ENCODE data around the gene RBM14. TPM values are rescaled to one million over a fixed set of nuclear protein-coding genes. Genes with fewer than 3 reads are reported as not detected.
A peak's percentile ranks its signal among the peaks of the same experiment; 100 is the strongest.

Gene RBM14
- total and polyA plus RNA-seq, 9 of the 15 experiments (the other 6 are each of a cell fraction or from before 2014, with no cell fraction given) = 5.5 to 131 (median 42.6) TPM

- Histone ChIP-seq H3K4me2 (ENCODE audit: insufficient read depth, low read length) (peak overlapping the region; percentile 3; the same call in 1 of the 2 replicates), H3K9me1 (ENCODE audit: control insufficient read depth, insufficient read depth, low read length) (no peaks in the 10 kb centered on the region), H3K9me3 (replicated peaks; ENCODE audit: control insufficient read depth, insufficient read depth, low read depth, low read length) (no peaks in the 10 kb centered on the region), H3K79me2 (ENCODE audit: control insufficient read depth, insufficient read depth, low read length) (peaks cover 46% of the 10 kb centered on the region), H4K20me1 (replicated peaks; ENCODE audit: control insufficient read depth, insufficient read depth, low read length) (peaks cover 4% of the 10 kb centered on the region; the same call in 1 of the 2 replicates), H3K36me3 (ENCODE audit: control insufficient read depth, insufficient read depth, low read length) (peaks cover 55% of the 10 kb centered on the region; the same call in 2 of the 3 replicates), H3K4me1 (replicated peaks in 1 of 2; ENCODE audit: control insufficient read depth in 2 of 2, insufficient read depth in 2 of 2, low read length in 2 of 2) (peaks cover 0 to 7% of the 10 kb centered on the region in 2 experiments; a peak in 3 of 5 replicates), H2AFZ (ENCODE audit: low read depth, low read length) (no peak overlapping the region), H3K9ac (ENCODE audit: insufficient read depth in 1 of 2, low read depth in 2 of 2, low read length in 2 of 2) (no peak overlapping the region), H3K27me3 (ENCODE audit: control insufficient read depth in 2 of 2, insufficient read depth in 2 of 2, low read length in 2 of 2) (no peaks in the 10 kb centered on the region), H3K4me3 (no peak overlapping the region), H3K27ac (ENCODE audit: extremely low read depth, low read depth, low read length) (peak overlapping the region; percentile 26; the same call in 1 of the 3 replicates)
- FAIRE-seq (peak; percentile 76), DNase-seq (ENCODE audit: extremely low read depth in 1 of 4, low spot score in 3 of 4) (peak in 1 of 4 experiments; percentile 49), ATAC-seq (peak; percentile 74)
- no TSS peak for BruUV-seq (replicated peaks)
- WGBS (ENCODE audit: insufficient coverage, low coverage, missing lambda C conversion rate) = 0% methylated on average over 2 of the region's 2 CpGs
- ChIA-PET CTCF (ENCODE audit: low intra/inter-chr PET ratio) (no interaction called here), POLR2A (interaction anchor here (0.9 to 7.8 kb wide), 6 partner anchors 8 to 39 kb away, joined by 3 to 83 read pairs (median 4); partner anchors contain the start of gene RBM4)
- intact Hi-C loops (cut with micrococcal nuclease) = no loop called here
- in situ Hi-C loops (cut with MboI) = no loop called here
- no peak for TF ChIP-seq NCOA6 (IDR thresholded peaks at IDR 0.05)
- TF ChIP-seq TEAD4 (IDR thresholded peaks at IDR 0.05; ENCODE audit: low read length) = no peak; the same call in 1 of the 2 replicates
- no peak for TF ChIP-seq TEAD4 (CRISPR knock-in tag; IDR thresholded peaks at IDR 0.05; ENCODE audit: borderline replicate concordance)
- no peak for TF ChIP-seq ZBTB17 (CRISPR knock-in tag; IDR thresholded peaks at IDR 0.05)
- TF ChIP-seq CBX8 (IDR thresholded peaks at IDR 0.05; ENCODE audit: borderline replicate concordance, extremely low read depth, low read depth, low read length, poor library complexity, severe bottlenecking) = no peak
- no peak for TF ChIP-seq ZNF184 (CRISPR knock-in tag; IDR thresholded peaks at IDR 0.05)
- TF ChIP-seq TAL1 (IDR thresholded peaks at IDR 0.05) = 0 out of 2 replicates have a peak, but pooled peaks have one; percentile 23
- TF ChIP-seq KAT2B (IDR thresholded peaks at IDR 0.05; ENCODE audit: low read depth, low read length) = no peak
- no peak for TF ChIP-seq CBFA2T2 (conservative IDR thresholded peaks at IDR 0.05)
- no peak for TF ChIP-seq CTBP1 (IDR thresholded peaks at IDR 0.05; ENCODE audit: borderline replicate concordance)
- TF ChIP-seq MCM3 (IDR thresholded peaks at IDR 0.05) = no peak
- peak; percentile 14; the same call in 1 of the 2 replicates for TF ChIP-seq POLR2A (conservative IDR thresholded peaks at IDR 0.05)
- TF ChIP-seq ARID2 (IDR thresholded peaks at IDR 0.05) = no peak
- TF ChIP-seq PHF8 (IDR thresholded peaks at IDR 0.05; ENCODE audit: borderline replicate concordance, low read length) = no peak
- TF ChIP-seq ARID1B (IDR thresholded peaks at IDR 0.05) = peak; percentile 52
- TF ChIP-seq EZH2 (IDR thresholded peaks at IDR 0.05; ENCODE audit: borderline replicate concordance, low read depth, low read length) = no peak
- TF ChIP-seq ZBTB49 (CRISPR knock-in tag; IDR thresholded peaks at IDR 0.05; ENCODE audit: borderline replicate concordance) = no peak
Measured at GRCh38 chr11:66659763-66660162, 43.3 kb downstream of the RBM14 start.

All from K562 (cell line).